Measurements from ENCODE around the gene ATP2B2.

The ATP2B2 gene

DNA sequence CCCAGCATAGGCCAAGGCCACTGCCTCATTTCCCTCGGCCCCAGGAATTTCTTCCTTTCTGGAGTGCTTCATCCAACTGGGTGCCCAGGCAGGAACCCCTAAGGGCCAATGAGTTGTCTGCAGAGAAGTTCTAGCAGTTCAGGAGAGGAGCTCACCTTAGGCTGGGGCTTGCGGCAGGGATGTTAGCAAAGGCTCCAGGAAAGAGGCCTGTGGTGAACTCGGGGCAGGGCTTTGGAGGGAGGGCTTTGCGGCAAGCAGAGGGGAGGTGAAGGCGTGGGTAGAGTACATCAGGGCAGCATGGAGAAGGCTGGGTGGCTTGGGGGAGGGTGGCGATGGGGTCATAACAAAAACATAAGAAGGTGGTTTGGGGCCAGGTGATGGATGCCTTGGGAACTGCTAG, 213.7 kb downstream of the ATP2B2 start:
- H3K4me3 ChIP-seq (ENCODE audit: low read depth, low read length), result no peak overlapping the region
- TF ChIP-seq, protein P1, sequence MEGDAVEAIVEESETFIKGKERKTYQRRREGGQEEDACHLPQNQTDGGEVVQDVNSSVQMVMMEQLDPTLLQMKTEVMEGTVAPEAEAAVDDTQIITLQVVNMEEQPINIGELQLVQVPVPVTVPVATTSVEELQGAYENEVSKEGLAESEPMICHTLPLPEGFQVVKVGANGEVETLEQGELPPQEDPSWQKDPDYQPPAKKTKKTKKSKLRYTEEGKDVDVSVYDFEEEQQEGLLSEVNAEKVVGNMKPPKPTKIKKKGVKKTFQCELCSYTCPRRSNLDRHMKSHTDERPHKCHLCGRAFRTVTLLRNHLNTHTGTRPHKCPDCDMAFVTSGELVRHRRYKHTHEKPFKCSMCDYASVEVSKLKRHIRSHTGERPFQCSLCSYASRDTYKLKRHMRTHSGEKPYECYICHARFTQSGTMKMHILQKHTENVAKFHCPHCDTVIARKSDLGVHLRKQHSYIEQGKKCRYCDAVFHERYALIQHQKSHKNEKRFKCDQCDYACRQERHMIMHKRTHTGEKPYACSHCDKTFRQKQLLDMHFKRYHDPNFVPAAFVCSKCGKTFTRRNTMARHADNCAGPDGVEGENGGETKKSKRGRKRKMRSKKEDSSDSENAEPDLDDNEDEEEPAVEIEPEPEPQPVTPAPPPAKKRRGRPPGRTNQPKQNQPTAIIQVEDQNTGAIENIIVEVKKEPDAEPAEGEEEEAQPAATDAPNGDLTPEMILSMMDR (IDR thresholded peaks at IDR 0.05; ENCODE audit: low read depth, low read length, missing control alignments), result no peak
- no peak for DNase-seq (ENCODE audit: low read depth)

DNA sequence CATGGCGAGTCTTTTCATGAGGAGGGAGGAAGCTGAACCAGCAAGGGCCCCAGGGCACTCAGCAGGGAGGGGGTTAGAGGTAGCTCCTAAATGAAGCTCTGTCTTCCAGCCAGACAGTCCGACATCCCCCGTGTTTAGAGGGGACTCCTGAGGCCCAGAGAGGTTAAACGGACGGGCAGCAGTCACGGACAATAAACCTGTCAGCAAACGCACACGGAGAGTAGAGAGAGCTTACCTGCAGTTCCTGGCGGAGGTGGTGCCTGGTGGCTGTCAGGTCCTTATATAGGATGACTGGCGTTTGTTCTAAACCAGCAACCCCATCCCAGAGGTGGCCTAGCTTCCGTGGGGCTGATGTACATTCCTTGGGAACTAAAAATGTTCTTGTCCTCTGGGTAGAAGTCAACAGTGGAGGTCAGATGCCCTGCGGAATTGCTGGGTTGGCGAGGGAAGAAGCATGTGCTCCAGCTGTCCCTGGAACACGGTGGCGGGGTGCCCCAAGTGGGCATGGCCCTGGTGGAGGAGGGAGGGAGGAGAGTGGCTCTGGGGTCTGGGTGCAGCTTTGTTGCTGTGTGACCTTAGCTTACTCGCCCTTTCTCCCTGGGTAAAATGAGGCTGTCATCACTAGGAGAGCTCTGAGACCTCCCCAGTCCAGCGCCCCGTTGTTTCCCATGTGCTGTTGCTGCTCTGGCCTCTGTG, 214.8 kb downstream of the ATP2B2 start:
- no peak for DNase-seq (ENCODE audit: low read depth)
- H3K4me3 ChIP-seq (ENCODE audit: low read depth, low read length), result no peak overlapping the region
- TF ChIP-seq, protein P1 (IDR thresholded peaks at IDR 0.05; ENCODE audit: low read depth, low read length, missing control alignments), result no peak

DNA sequence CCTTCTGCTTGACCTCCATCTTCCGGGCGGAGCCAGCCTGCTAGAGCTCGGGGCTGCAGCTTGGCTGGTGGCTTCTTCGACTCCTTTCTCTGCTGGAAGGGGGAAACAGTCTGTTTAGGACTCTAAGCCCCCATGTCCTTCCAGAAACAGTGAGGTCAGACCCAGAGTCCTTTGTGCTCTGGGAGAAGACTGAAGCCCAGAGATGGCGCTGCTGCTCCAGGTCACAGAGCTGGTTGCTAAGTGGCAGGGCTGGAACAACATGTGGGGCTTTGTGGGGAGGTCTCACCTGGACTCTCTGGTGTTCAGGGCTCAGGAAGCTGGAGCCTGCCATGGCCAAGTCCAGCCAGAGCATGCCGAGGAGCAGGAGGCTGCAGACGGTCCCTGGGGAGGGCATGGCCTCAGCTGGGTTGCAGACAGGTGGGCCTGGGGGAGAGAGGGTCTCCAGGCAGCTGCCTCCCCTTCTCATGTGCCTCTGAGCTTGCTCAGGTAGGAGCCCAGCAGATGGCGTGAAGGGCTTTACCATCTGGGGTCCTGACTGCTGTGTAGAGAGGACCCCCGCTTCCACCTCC, 215.5 kb downstream of the ATP2B2 start:
- no peak for DNase-seq (ENCODE audit: low read depth)
- no peak overlapping the region for H3K4me3 ChIP-seq (ENCODE audit: low read depth, low read length)
- TF ChIP-seq, protein P1 (IDR thresholded peaks at IDR 0.05; ENCODE audit: low read depth, low read length, missing control alignments), result no peak

DNA sequence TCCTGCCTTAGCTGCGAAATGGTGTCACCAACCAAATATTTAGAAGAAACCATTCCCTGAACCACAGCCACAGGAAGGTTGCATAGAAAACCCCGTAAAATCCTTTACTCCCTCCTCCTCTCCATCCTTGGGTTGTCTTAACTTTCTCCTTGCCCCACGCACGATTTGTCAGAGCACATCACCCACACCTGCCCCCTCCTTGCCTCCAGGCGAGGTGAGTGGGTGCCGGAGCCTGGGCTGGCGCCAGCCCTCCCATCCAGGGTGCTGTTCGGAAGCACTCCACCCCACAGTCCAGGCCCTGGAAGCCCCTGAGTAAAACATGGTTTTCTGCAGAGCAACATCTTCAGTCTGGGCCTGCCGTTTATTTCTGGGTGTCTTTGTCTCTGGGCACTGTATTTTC, 216.3 kb downstream of the ATP2B2 start:
- TF ChIP-seq, protein P1 (IDR thresholded peaks at IDR 0.05; ENCODE audit: low read depth, low read length, missing control alignments), result no peak
- DNase-seq (ENCODE audit: low read depth), result no peak
- H3K4me3 ChIP-seq (ENCODE audit: low read depth, low read length), result no peak overlapping the region

DNA sequence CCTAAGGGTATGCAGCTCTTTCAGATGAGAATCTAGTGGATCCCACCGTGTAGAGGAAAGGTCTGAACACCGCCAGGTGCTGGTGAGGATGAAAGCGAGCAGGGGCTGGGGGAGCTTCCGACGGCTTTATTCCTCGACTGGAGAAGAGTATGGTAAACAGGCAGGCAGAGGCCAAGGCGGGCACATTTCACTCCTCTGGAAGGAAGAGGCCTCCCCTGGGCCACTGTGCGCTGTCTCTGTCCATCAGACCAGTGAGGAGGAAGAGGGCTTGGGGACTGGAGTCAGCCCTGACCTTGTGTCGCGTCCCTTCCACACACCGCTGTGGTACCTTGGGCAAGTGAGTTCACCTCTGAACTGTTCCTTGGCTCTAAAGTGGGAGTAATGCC, 216.8 kb downstream of the ATP2B2 start:
- DNase-seq (ENCODE audit: low read depth), result no peak
- TF ChIP-seq, protein P1 (IDR thresholded peaks at IDR 0.05; ENCODE audit: low read depth, low read length, missing control alignments), result no peak

DNA sequence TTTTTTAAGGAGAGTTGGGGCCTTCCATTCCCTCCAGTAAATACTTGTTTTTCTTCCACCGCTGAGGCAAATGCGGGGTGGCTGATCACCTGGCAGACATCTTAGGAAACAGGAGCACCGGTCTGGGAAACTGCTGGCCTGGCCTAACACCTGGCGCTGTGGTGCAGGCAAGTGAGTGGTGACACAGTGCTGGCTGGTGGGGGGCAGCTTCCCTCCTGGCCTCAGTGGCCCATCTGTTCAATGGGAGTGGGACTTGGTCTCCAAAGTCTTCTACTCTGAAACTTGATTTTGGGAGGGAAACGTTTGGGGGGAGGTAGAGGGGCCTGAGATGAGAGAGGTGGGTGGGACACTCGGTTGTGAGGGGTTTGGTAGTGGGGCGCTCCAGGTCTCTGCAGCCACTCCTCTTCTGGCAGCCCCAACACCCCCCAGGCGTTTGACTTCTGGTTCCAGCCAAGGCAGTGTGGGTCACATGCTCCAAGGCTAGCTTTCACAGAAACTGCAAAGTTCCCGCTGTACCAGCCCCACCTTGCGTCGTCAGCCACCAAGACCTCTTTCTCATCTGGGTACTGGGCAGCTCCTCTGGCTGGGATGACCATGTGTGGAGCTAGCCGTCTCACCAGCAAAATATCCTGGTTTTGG, 217.3 kb downstream of the ATP2B2 start:
- no peak for DNase-seq (ENCODE audit: low read depth)
- TF ChIP-seq, protein P1 (IDR thresholded peaks at IDR 0.05; ENCODE audit: low read depth, low read length, missing control alignments), result no peak
- H3K4me3 ChIP-seq (ENCODE audit: low read depth, low read length), result no peak overlapping the region

More for the DNA sequence above, 216.8 kb downstream of the ATP2B2 start:
- no peak overlapping the region for H3K4me3 ChIP-seq (ENCODE audit: low read depth, low read length)
